ENCODE measurements around the gene CPN2.

DNA sequence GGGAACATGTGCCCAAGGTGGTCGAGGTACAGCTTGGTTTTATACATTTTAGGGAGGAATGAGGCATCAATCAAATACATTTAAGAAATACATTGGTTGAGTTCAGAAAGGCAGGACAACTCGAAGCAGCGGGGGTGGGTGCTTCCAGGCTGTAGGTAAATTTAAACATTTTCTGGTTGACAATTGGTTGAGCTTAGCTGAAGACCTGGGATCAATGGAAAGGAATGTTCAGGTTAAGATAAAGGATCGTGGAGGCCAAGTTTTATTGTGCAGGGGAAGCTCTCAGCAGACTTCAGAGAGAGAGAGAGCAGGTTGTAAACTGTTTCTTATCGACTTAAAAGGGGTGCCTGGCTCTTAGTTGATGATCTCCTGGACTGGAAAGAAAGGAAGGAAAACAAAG, 11.3 kb downstream of the CPN2 start:
- TF ChIP-seq CTCF (IDR thresholded peaks at IDR 0.05; ENCODE audit: control extremely low read depth in 1 of 3, insufficient read depth in 1 of 3, low read depth in 1 of 3, low read length in 3 of 3) (no peak), PHF8 (conservative IDR thresholded peaks at IDR 0.05; ENCODE audit: low read depth, low read length) (no peak), BRCA1 (IDR thresholded peaks at IDR 0.05; ENCODE audit: low read depth, low read length) (no peak), EP300 (IDR thresholded peaks at IDR 0.05; ENCODE audit: borderline replicate concordance in 1 of 2, low read depth in 2 of 2, low read length in 2 of 2) (no peak), ASH2L (IDR thresholded peaks at IDR 0.05; ENCODE audit: low read length) (no peak), HDAC2 (IDR thresholded peaks at IDR 0.05; ENCODE audit: borderline replicate concordance in 1 of 2, low read depth in 2 of 2, low read length in 2 of 2) (no peak), RFX5 (IDR thresholded peaks at IDR 0.05; ENCODE audit: borderline replicate concordance, low read depth, low read length) (no peak), POLR2A (IDR thresholded peaks at IDR 0.05; ENCODE audit: control extremely low read depth in 1 of 2, low read depth in 2 of 2, low read length in 2 of 2) (no peak)

All from H1 (cell line).